ENCODE measurements around the gene RNF17. TPM values are rescaled to one million over a fixed set of nuclear protein-coding genes. Genes with fewer than 3 reads are reported as not detected.
A peak's percentile ranks its signal among the peaks of the same experiment; 100 is the strongest.

Gene RNF17
- total and polyA plus RNA-seq, 8 donors = 0.10 to 0.16 TPM; not detected in 6

- DNase-seq = no peak
- ATAC-seq = no peak
- Histone ChIP-seq H3K4me3 (no peak overlapping the region), H3K27me3 (peaks cover 36 to 63% of the 10 kb centered on the region in 2 donors), H3K27ac (no peak overlapping the region), H3K36me3 (no peaks in the 10 kb centered on the region), H3K4me1 (peaks cover 10 to 22% of the 10 kb centered on the region in 2 donors), H3K9me3 (no peaks in the 10 kb centered on the region)
- TF ChIP-seq CTCF (IDR thresholded peaks at IDR 0.05) = no peak
- intact Hi-C loops (cut with DNase I) = no loop called here
Measured at GRCh38 chr13:24744247-24744646, 19.7 kb upstream of the RNF17 start.

GRCh38 chr13:24745516-24745860 lies 18.5 kb upstream of the RNF17 start:
- no peaks in the 10 kb centered on the region for H3K36me3 ChIP-seq
- no peak for ATAC-seq
- DNase-seq = no peak
- H3K27ac ChIP-seq = no peak overlapping the region
- H3K4me1 ChIP-seq = peaks cover 10 to 22% of the 10 kb centered on the region in 2 donors
- intact Hi-C loops (cut with DNase I) = no loop called here
- H3K9me3 ChIP-seq = no peaks in the 10 kb centered on the region
- no peak for TF ChIP-seq CTCF (IDR thresholded peaks at IDR 0.05)
- H3K27me3 ChIP-seq = peaks cover 42 to 70% of the 10 kb centered on the region in 2 donors
- no peak overlapping the region for H3K4me3 ChIP-seq

GRCh38 chr13:24745861-24746617 lies 17.9 kb upstream of the RNF17 start:
- Histone ChIP-seq H3K36me3 (no peaks in the 10 kb centered on the region), H3K4me3 (no peak overlapping the region), H3K4me1 (peaks cover 10 to 22% of the 10 kb centered on the region in 2 donors), H3K9me3 (no peaks in the 10 kb centered on the region), H3K27me3 (peaks cover 42 to 70% of the 10 kb centered on the region in 2 donors), H3K27ac (no peak overlapping the region)
- TF ChIP-seq CTCF (IDR thresholded peaks at IDR 0.05) = no peak
- no peak for DNase-seq
- intact Hi-C loops (cut with DNase I) = no loop called here
- no peak for ATAC-seq

GRCh38 chr13:24746618-24747247 lies 17.2 kb upstream of the RNF17 start:
- H3K4me3 ChIP-seq = peak overlapping the region; percentile 11 to 13
- H3K4me1 ChIP-seq = peaks cover 10 to 22% of the 10 kb centered on the region in 2 donors
- no peak overlapping the region for H3K27ac ChIP-seq
- no peaks in the 10 kb centered on the region for H3K36me3 ChIP-seq
- H3K27me3 ChIP-seq = peaks cover 42 to 71% of the 10 kb centered on the region in 2 donors
- no peak for TF ChIP-seq CTCF (IDR thresholded peaks at IDR 0.05)
- ATAC-seq (peak; percentile 49), DNase-seq (no peak)
- no peaks in the 10 kb centered on the region for H3K9me3 ChIP-seq
- intact Hi-C loops (cut with DNase I) = no loop called here

GRCh38 chr13:24747248-24748060 lies 16.5 kb upstream of the RNF17 start:
- ATAC-seq = peak; percentile 60
- intact Hi-C loops (cut with DNase I) = no loop called here
- Histone ChIP-seq H3K36me3 (no peaks in the 10 kb centered on the region), H3K4me3 (peak overlapping the region; percentile 13 to 27), H3K4me1 (peaks cover 10 to 22% of the 10 kb centered on the region in 2 donors), H3K27me3 (peaks cover 42 to 74% of the 10 kb centered on the region in 2 donors), H3K27ac (no peak overlapping the region), H3K9me3 (no peaks in the 10 kb centered on the region)
- peak in 1 of 4 donors; percentile 79 for DNase-seq
- TF ChIP-seq CTCF (IDR thresholded peaks at IDR 0.05) = no peak
